Measurements from ENCODE around the gene PKDCC. TPM values are rescaled to one million over a fixed set of nuclear protein-coding genes. Genes with fewer than 3 reads are reported as not detected.

PKDCC gene
- total RNA-seq, 1 donor from 2014 or later, result 81.9 TPM

GRCh38 chr2:42028571-42029148 is 19.2 kb upstream of the PKDCC start:
- Mint-ChIP-seq H3K4me3 (peak overlapping the region; percentile 24), H3K4me1 (peaks cover 77% of the 10 kb centered on the region), H3K27ac (ENCODE audit: unreplicated experiment) (peak overlapping the region; percentile 53), H3K27me3 (ENCODE audit: low read depth) (no peaks in the 10 kb centered on the region), H3K9me3 (no peaks in the 10 kb centered on the region), H3K36me3 (ENCODE audit: low read depth) (no peaks in the 10 kb centered on the region)
- no peak for DNase-seq (ENCODE audit: low read depth, low spot score)
- no peak for TF ChIP-seq CTCF (conservative IDR thresholded peaks at IDR 0.05)

GRCh38 chr2:42029171-42029570 is 18.6 kb upstream of the PKDCC start:
- H3K4me1 Mint-ChIP-seq, result peaks cover 75% of the 10 kb centered on the region
- no peaks in the 10 kb centered on the region for H3K27me3 Mint-ChIP-seq (ENCODE audit: low read depth)
- no peaks in the 10 kb centered on the region for H3K36me3 Mint-ChIP-seq (ENCODE audit: low read depth)
- H3K27ac Mint-ChIP-seq (ENCODE audit: unreplicated experiment), result peak overlapping the region; percentile 62
- no peaks in the 10 kb centered on the region for H3K9me3 Mint-ChIP-seq
- TF ChIP-seq CTCF (conservative IDR thresholded peaks at IDR 0.05), result no peak
- H3K4me3 Mint-ChIP-seq, result peak overlapping the region; percentile 24
- no peak for DNase-seq (ENCODE audit: low read depth, low spot score)

GRCh38 chr2:42029639-42030199 is 18.1 kb upstream of the PKDCC start:
- H3K27me3 Mint-ChIP-seq (ENCODE audit: low read depth), result no peaks in the 10 kb centered on the region
- H3K4me1 Mint-ChIP-seq, result peaks cover 74% of the 10 kb centered on the region
- TF ChIP-seq CTCF (conservative IDR thresholded peaks at IDR 0.05), result no peak
- H3K27ac Mint-ChIP-seq (ENCODE audit: unreplicated experiment), result peak overlapping the region; percentile 62
- peak overlapping the region; percentile 60 for H3K4me3 Mint-ChIP-seq
- H3K9me3 Mint-ChIP-seq, result no peaks in the 10 kb centered on the region
- H3K36me3 Mint-ChIP-seq (ENCODE audit: low read depth), result no peaks in the 10 kb centered on the region
- DNase-seq (ENCODE audit: low read depth, low spot score), result no peak

- H3K4me1 Mint-ChIP-seq, result peaks cover 68% of the 10 kb centered on the region
- no peak for TF ChIP-seq CTCF (conservative IDR thresholded peaks at IDR 0.05)
These were observed 17.5 kb upstream of the PKDCC start for GRCh38 chr2:42030200-42030759.

GRCh38 chr2:42030829-42031228 is 17.0 kb upstream of the PKDCC start:
- Mint-ChIP-seq H3K4me1 (peaks cover 63% of the 10 kb centered on the region), H3K9me3 (no peaks in the 10 kb centered on the region), H3K27ac (ENCODE audit: unreplicated experiment) (peak overlapping the region; percentile 65), H3K4me3 (peak overlapping the region; percentile 17), H3K36me3 (ENCODE audit: low read depth) (no peaks in the 10 kb centered on the region), H3K27me3 (ENCODE audit: low read depth) (no peaks in the 10 kb centered on the region)
- no peak for DNase-seq (ENCODE audit: low read depth, low spot score)
- TF ChIP-seq CTCF (conservative IDR thresholded peaks at IDR 0.05), result no peak

More at GRCh38 chr2:42030200-42030759, 17.5 kb upstream of the PKDCC start:
- Mint-ChIP-seq H3K4me3 (peak overlapping the region; percentile 60), H3K27me3 (ENCODE audit: low read depth) (no peaks in the 10 kb centered on the region), H3K36me3 (ENCODE audit: low read depth) (no peaks in the 10 kb centered on the region), H3K9me3 (no peaks in the 10 kb centered on the region), H3K27ac (ENCODE audit: unreplicated experiment) (peak overlapping the region; percentile 65)
- no peak for DNase-seq (ENCODE audit: low read depth, low spot score)
